Epithelial cell of esophagus (primary cell): Measurements from ENCODE around the gene SERINC2.

Experiments
- DNase-seq: peaks from one replicate; pipeline ENCODE4 v3.0.0; 2010; ENCODE audit warnings: low read depth
- H3K4me3 ChIP-seq: 2 replicates; pipeline ENCODE4 v1.5.1; 2011; ENCODE audit warnings: mild to moderate bottlenecking, low read length, control low read depth
- TF ChIP-seq, protein P1 (sequence below): IDR thresholded peaks from 2 replicates; pipeline ENCODE4 v1.5.1; 2011; ENCODE audit warnings: low read depth, mild to moderate bottlenecking, low read length, control low read depth, inconsistent platforms; ENCODE audit not compliant: insufficient read depth; ENCODE audit errors: missing control alignments

SERINC2 gene

DNA sequence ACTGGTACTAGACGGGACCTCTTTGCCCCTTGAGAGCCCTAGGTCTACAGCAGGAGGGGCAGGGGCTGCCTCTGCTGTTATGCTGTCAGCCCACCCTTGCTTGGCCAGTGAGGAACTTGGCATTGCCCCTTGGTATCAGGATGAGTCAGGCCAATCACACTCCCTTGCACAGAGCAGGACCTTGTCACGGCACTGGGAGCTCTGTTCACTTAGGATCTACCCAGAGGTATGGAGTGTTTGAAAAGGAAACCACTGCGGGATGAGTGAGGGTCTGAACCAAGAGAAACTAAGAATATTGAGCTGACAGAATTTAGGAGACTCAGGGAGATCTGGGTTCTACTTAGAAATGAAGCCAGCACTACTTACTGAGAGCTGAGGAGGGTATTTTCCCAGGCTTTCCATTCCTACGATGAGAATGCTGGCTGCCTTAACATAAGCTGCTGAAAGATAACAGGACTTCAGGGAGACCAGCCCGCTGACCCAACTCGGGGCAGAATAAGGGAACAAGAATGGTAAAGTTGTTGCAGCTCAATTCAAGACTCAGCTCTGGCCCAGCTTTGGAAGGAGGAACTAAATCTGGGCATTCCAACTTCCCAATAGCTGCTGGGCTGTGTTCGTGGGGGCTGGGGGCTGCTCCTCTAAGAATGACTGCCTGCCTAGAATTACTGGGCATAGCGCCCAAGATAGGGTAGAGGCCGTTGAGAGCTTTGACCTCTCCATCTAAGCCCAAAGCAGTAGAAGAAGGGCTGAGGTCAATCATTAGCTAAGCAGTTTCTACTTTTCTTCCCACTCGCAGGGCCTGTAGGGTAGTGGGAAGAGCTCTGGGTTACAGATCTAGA lies 41.7 kb upstream of the SERINC2 start:
- TF ChIP-seq, protein P1, sequence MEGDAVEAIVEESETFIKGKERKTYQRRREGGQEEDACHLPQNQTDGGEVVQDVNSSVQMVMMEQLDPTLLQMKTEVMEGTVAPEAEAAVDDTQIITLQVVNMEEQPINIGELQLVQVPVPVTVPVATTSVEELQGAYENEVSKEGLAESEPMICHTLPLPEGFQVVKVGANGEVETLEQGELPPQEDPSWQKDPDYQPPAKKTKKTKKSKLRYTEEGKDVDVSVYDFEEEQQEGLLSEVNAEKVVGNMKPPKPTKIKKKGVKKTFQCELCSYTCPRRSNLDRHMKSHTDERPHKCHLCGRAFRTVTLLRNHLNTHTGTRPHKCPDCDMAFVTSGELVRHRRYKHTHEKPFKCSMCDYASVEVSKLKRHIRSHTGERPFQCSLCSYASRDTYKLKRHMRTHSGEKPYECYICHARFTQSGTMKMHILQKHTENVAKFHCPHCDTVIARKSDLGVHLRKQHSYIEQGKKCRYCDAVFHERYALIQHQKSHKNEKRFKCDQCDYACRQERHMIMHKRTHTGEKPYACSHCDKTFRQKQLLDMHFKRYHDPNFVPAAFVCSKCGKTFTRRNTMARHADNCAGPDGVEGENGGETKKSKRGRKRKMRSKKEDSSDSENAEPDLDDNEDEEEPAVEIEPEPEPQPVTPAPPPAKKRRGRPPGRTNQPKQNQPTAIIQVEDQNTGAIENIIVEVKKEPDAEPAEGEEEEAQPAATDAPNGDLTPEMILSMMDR: no peak
- no peak for DNase-seq
- no peak overlapping the region for H3K4me3 ChIP-seq

DNA sequence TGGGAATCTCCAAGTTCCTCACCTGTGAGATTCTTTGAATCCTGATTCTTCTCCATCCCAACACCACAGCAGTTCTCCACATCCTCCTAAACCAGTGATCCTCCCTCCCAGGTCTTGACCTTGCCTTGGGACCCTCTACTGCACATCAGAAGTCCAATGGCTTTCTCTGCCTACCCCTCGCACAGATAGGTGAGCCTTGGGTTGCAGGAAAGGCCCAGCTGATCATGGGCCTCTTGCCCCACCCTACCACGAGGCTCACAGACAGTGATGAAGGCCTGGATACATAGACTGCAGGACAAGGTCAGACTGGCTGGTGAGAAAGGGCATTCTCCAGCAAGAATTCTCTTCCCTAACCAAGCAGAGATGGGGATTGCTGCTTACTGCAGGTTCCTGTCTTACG lies 41.0 kb upstream of the SERINC2 start:
- DNase-seq: no peak
- TF ChIP-seq, protein P1: no peak
- H3K4me3 ChIP-seq: no peak overlapping the region

DNA sequence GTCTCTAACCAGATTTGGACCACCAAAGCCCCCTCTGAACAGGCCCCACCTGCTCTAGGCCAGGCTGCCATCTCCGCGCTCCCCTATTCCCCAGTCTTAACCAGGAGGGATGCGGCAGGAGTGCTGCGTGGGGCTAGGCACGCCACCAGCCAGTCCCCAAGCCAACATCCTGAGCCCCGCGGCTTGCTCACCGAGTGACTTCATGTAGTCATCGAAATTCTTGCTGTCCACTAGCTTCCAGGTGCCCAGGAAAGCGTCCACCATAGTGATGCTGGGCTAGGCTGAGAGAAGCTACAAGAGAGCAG lies 40.3 kb upstream of the SERINC2 start:
- no peak for DNase-seq
- H3K4me3 ChIP-seq: peak overlapping the region; percentile 37
- TF ChIP-seq, protein P1: no peak

DNA sequence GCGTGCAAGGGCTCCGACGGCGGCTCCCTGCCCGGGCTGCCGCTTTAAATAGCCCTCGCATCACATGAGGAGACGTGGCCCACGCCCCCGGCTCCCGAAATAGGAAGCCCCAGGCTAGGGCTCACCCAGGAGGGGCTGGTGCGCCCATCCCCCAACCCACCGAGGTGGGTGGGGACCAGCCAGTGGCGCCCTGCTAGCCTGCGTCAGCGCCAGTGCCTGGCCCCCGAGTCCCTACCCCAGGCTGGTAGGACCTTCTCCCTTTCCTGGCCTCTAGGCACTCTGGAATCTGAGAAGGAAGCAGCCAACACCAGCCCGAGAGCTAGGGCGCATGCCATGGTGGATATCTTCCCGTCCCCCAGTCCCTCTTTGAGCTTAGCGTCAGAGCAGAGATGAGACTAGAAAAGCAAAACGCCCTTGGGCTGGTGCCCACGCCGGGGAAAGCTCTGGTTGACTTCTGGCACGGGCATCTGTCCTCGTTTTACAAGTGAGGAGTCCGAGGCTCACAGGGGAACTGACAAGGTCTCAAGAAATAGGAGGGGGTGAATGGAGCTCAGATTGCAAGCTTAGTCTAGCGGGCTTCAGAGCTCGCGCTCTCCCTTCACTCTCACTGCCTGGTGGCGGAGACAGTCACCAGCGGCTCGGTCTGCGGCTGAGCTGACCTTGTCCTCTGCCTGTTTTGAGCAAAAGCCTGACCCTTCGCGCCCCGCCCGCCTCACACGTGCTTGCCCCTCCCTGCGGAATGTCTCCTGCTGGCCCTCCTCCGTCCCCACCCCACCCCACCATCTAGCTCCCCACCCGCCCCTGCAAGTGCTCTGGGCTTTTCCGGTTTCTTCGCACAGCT lies 39.7 kb upstream of the SERINC2 start, which contains the start of gene FABP3:
TSS of gene FABP3 (minus strand) at position 21 of the 841 bp plus-strand sequence. CDS start 62 bp downstream, outside the sequence.
- TF ChIP-seq, protein P1: no peak
- peak; percentile 29 for DNase-seq
- peak within 1 kb of the TSS; percentile 37 for H3K4me3 ChIP-seq

DNA sequence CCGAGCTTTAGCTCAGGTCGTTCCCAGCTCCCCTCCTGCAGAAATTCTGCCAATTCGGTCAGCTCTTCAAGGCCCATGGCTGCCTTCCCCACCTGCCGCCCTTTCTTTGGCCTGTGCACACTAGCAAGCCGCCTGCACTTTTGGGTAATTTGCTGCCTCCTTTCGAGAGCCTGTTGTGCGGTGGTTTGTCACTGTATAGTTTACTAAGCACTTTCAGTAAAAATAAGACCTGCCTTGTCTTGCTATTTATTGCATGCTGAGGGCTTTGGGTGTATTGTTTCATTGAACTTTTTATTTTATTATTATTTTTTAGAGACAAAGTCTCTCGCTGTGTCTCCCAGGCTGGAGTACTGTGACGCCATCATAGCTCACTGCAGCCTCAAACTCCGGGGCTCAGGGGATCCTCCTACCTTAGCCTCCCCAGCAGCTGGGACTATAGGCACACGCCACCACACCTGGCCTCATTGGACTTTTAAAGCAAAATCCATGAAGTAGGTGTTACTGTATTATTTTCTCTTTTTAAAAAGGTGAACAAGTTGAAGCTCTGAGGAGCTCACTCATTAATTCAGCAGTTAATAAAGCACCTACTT lies 39.0 kb upstream of the SERINC2 start:
- H3K4me3 ChIP-seq: no peak overlapping the region
- no peak for DNase-seq
- TF ChIP-seq, protein P1: no peak

DNA sequence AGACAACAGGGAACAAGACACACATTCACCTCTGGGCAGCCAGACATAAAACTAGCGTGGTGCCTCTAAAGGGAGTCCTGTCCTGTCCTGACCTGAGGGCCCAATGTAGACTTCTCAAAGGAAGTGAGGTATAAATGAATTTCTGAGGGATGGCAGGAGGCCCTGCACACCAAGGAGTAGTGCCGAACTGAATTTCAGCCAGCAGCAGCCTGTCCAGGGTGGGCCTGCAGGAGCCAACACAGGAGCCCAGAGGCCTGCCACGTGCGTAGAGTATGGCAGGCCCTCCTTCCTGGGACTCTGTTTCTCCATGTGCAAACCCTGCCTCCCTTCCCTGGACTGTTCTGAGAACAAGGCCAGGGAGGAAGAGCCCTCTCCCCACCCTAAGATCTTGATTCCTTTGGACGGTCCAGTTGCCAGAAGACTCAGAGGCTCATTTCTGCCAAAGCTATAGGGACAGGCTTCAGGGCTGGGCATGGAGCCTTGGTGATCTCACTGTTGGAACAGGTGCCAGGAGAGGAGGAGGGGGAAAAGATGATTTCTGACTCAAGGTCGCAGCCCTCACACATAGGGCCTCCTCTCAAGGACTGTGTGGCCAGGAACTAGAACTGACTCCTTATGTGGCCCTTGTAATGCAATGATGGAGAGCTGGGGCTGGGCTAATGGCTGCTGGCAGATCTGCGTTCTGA lies 38.4 kb upstream of the SERINC2 start:
- TF ChIP-seq, protein P1: no peak
- no peak for DNase-seq
- no peak overlapping the region for H3K4me3 ChIP-seq
